GM12878 (cell line): Measurements from ENCODE around the gene NOP53. TPM values are rescaled to one million over a fixed set of nuclear protein-coding genes. Genes with fewer than 3 reads are reported as not detected.

Source experiments
- ATAC-seq: fragments of 200-7000 bp; cut with Tn5 transposase; 3 replicates; pipeline ENCODE4 v1.9.1; 2020; ENCODE audit warnings: mild to moderate bottlenecking, moderate library complexity
- BruUV-seq: library from RNA; stranded (reverse); fragments of 400-500 nt; replicated peaks from 2 replicates; lab custom pipeline; 2021; lab: Mats Ljungman, UMichigan
- CTCF ChIA-PET: fragments of 300-600 bp; sonication (Branson Sonifier 250); formaldehyde crosslinking; extraction: SDS; loops from one replicate; lab custom pipeline; 2021; ENCODE audit warnings: inconsistent platforms; lab: Yijun Ruan, JAX
- POLR2A ChIA-PET: fragments of 350-600 bp; formaldehyde crosslinking; extraction: SDS; loops from one replicate; lab custom pipeline; 2021; ENCODE audit warnings: inconsistent platforms; lab: Charles Lee
- RAD21 ChIA-PET: fragments of 300-600 bp; sonication (Branson Sonifier 250); formaldehyde crosslinking; loops from one replicate; lab custom pipeline; 2023; ENCODE audit warnings: antibody characterized with exemption; ENCODE audit not compliant: unreplicated experiment; lab: Charles Lee
- SMC1A ChIA-PET: fragments of 300-600 bp; sonication (Branson Sonifier 250); formaldehyde crosslinking; loops from one replicate; lab custom pipeline; 2023; ENCODE audit not compliant: unreplicated experiment, uncharacterized antibody; lab: Charles Lee
- DNase-seq: peaks from one replicate; pipeline ENCODE4 v3.0.0-alpha.2; 2011; ENCODE audit warnings: low read depth, low spot score
- FAIRE-seq: peaks from 3 replicates; lab custom pipeline; 2011; peaks lifted over from hg19 to GRCh38; lab: Jason Lieb, UNC
- H2AFZ ChIP-seq: 2 replicates; pipeline ENCODE4 v1.6.0; 2011; ENCODE audit warnings: low read depth, low read length, control low read depth; ENCODE audit not compliant: control insufficient read depth
- H3K27ac ChIP-seq: 2 replicates; pipeline ENCODE4 v1.5.1; 2011; ENCODE audit warnings: control low read depth; ENCODE audit not compliant: control insufficient read depth, insufficient read depth
- H3K27me3 ChIP-seq, 2 experiments: replicated peaks in 1 of 2; 2 replicates each; pipeline versions ENCODE4 v1.6.0 to v1.6.1; 2011; ENCODE audit warnings: low read length in 1 of 2; ENCODE audit not compliant: control insufficient read depth in 2 of 2, insufficient read depth in 2 of 2
- H3K36me3 ChIP-seq, 2 experiments: 2 replicates each; pipeline ENCODE4 v1.5.1; 2011; ENCODE audit warnings: low read length in 1 of 2; ENCODE audit not compliant: control insufficient read depth in 2 of 2, insufficient read depth in 2 of 2
- H3K4me1 ChIP-seq: 2 replicates; pipeline ENCODE4 v1.6.1; 2011; ENCODE audit warnings: mild to moderate bottlenecking, low read length, moderate library complexity, mixed read lengths; ENCODE audit not compliant: control insufficient read depth, insufficient read depth
- H3K4me2 ChIP-seq: 2 replicates; pipeline ENCODE4 v1.6.0; 2011; ENCODE audit warnings: control low read depth; ENCODE audit not compliant: control insufficient read depth, insufficient read depth
- H3K4me3 ChIP-seq: fragments of 200-600 bp; sonication (generic); 2 replicates; pipeline ENCODE4 v1.5.1; 2016
- H3K79me2 ChIP-seq: 2 replicates; pipeline ENCODE4 v1.6.0; 2011; ENCODE audit warnings: low read length; ENCODE audit not compliant: control insufficient read depth, insufficient read depth
- H3K9ac ChIP-seq: 2 replicates; pipeline ENCODE4 v1.8.0; 2011; ENCODE audit warnings: low read length, control low read depth, mixed read lengths; ENCODE audit not compliant: control insufficient read depth, insufficient read depth
- H3K9me3 ChIP-seq: replicated peaks from 3 replicates; pipeline ENCODE4 v1.5.1; 2011; ENCODE audit warnings: mild to moderate bottlenecking, low read length; ENCODE audit not compliant: control insufficient read depth, insufficient read depth
- H4K20me1 ChIP-seq: 2 replicates; pipeline ENCODE4 v1.6.0; 2011; ENCODE audit not compliant: control insufficient read depth, insufficient read depth
- CBX3 ChIP-seq: fragments of 200-600 bp; sonication (generic); IDR thresholded peaks from 2 replicates; pipeline ENCODE4 v1.6.1; 2016; ENCODE audit warnings: low read depth, borderline replicate concordance
- RAD21 ChIP-seq: IDR thresholded peaks from 2 replicates; pipeline ENCODE4 v1.6.1; 2011; ENCODE audit warnings: mild to moderate bottlenecking, low read depth, low read length, moderate library complexity; ENCODE audit not compliant: insufficient read depth
- SMC3 ChIP-seq: IDR thresholded peaks from 2 replicates; pipeline ENCODE4 v1.6.1; 2011; ENCODE audit warnings: low read length, improper control_type of control experiment, borderline replicate concordance
- WGBS: methylation state at CpG from one replicate; pipeline ENCODE4 v1.1.6; 2016; ENCODE audit warnings: low lambda C conversion rate; ENCODE audit not compliant: insufficient replicate concordance, insufficient coverage; ENCODE audit errors: missing lambda C conversion rate; 5-methylcytosine and 5-hydroxymethylcytosine counted together
- in situ Hi-C: fragments of 300-500 bp; cut with MboI; formaldehyde crosslinking; loops from 9 replicates; pipeline ENCODE4 v1.14.3; 2018; ENCODE audit warnings: mixed read lengths
- intact Hi-C: fragments of 100-400 bp; cut with micrococcal nuclease; formaldehyde crosslinking; loops from one replicate; pipeline ENCODE4 v1.14.2; 2022; ENCODE audit not compliant: unreplicated experiment
- polyA plus RNA-seq, 11 experiments: library from polyadenylated mRNA; depleted of rRNA in 4 of 11; unstranded in 6 of 11; stranded (reverse) in 5 of 11; fragments of >200 nt; fragmentation: Nextera tagmentation in 4 of 11; fragmentation: Illumina TruSeq in 1 of 11; extraction: Ambion mirVana in 4 of 11; extraction: Trizol in 1 of 11; gene quantifications; 1 replicate in 1 of 11; 2 replicates in 10 of 11; pipeline versions ENCODE4 v1.2.1 to v1.2.3, GENCODE V29; 2011 to 2016; ENCODE audit warnings: inconsistent platforms in 2 of 11, missing spikeins in 2 of 11, low read depth in 1 of 11
- total RNA-seq, 4 experiments: library from RNA; depleted of rRNA in 3 of 4; stranded (reverse); fragments of >200 nt in 3 of 4; fragmentation: Illumina TruSeq in 1 of 4; extraction: Trizol in 1 of 4; gene quantifications; 2 replicates each; pipeline versions ENCODE4 v1.2.1 to v1.2.3, GENCODE V29; 2013 to 2021
- TF ChIP-seq, protein P1 (sequence below), 3 experiments: IDR thresholded peaks in 2 of 3; conservative IDR thresholded peaks in 1 of 3; 2 replicates each; pipeline ENCODE4 v1.5.1; 2011; ENCODE audit warnings: low read depth in 3 of 3, low read length in 3 of 3, mild to moderate bottlenecking in 3 of 3, control low read depth in 2 of 3, moderate library complexity in 2 of 3, inconsistent platforms in 1 of 3, mixed read lengths in 1 of 3; ENCODE audit not compliant: control insufficient read depth in 2 of 3, insufficient read depth in 1 of 3; ENCODE audit errors: extremely low read depth in 1 of 3
- TF ChIP-seq, protein P2 (sequence below): fragments of 450-650 bp; IDR thresholded peaks from 2 replicates; pipeline ENCODE4 v1.6.1; 2017; ENCODE audit warnings: borderline replicate concordance

Gene NOP53
- total and polyA plus RNA-seq, 10 of the 15 experiments (the other 5 are each of a cell fraction or from before 2014, with no cell fraction given), result 6.0 to 386 (median 167) TPM

DNA sequence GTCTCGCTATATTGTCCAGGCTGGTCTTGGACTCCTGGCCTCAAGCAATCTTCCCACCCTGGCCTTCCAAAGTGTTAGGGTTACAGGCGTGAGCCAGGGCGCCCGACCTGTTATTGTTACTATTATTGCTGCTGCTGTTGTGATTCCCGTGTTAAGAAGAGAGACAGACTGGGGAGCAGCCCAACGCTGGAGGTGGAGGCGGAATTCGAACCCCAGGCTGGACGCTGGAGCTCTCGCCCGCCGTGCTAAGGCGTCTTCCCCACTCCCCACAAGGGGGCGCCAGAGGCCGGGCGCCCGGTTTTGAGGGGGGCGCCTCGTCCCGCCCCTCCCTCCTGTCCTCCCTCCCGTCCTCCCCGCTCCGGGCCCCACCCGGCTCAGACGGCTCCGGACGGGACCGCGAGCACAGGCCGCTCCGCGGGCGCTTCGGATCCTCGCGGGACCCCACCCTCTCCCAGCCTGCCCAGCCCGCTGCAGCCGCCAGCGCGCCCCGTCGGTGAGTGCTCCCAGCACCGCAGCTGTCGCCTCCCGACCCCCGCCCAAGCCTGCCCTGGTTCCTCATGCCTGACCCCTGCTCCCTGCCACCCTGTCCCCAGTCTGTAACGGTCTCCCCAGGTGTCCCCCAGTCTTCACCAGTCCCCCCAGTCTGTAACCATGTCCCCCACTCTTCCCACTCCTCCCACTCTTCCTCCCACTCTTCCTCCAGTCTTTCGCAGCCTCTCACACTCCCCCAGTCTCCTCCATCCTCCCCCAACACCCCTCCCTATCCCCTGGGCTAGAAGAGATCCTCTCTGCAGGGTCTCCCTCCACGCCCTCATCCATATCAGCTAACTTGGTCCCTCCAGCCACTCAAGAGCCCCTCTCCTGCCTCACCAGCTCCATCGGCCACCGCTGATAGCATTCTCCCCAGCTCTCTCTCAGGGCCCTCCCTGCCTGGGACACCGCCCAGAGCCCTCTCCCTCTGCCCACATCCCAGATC lies 32.0 kb upstream of the NOP53 start, which contains the start of gene EHD2:
TSS of gene EHD2 (plus strand) at position 377 of the 976 bp plus-strand sequence. CDS start 3,191 bp downstream, outside the sequence.
- no peak for FAIRE-seq
- intact Hi-C loops, result no loop called here
- no peak within 1 kb of the TSS for H3K4me3 ChIP-seq
- WGBS, result 6% methylated on average over 22 of the region's 52 CpGs
- RAD21 ChIA-PET, result interaction anchor here (0.6 to 1.9 kb wide), 6 partner anchors 13 to 277 kb away, joined by 3 to 4 read pairs (median 3); partner anchors contain the start of gene NOP53
- H3K36me3 ChIP-seq, result no peaks in the 10 kb centered on the region
- POLR2A ChIA-PET, result no interaction called here
- no peaks in the 10 kb centered on the region for H3K4me1 ChIP-seq
- no peak for DNase-seq
- SMC1A ChIA-PET, result no interaction called here
- CTCF ChIA-PET, result interaction anchor here (0.7 to 3.4 kb wide), 9 partner anchors 10 to 358 kb away, joined by 3 to 24 read pairs (median 4); partner anchors contain the start of gene NOP53
- no peaks in the 10 kb centered on the region for H4K20me1 ChIP-seq
- ATAC-seq, result peak; percentile 63
- no peaks in the 10 kb centered on the region; the same call in 2 of the 3 replicates for H3K9me3 ChIP-seq
- no peak within 1 kb of the TSS for H3K27ac ChIP-seq
- H3K9ac ChIP-seq, result no peak within 1 kb of the TSS
- no TSS peak for BruUV-seq
- in situ Hi-C loops, result no loop called here
- no peaks in the 10 kb centered on the region for H3K79me2 ChIP-seq
- H2AFZ ChIP-seq, result no peak within 1 kb of the TSS
- no peak within 1 kb of the TSS for H3K4me2 ChIP-seq
- H3K27me3 ChIP-seq, result no peaks in the 10 kb centered on the region
- TF ChIP-seq SMC3 (peak; percentile 44; the same call in 1 of the 2 replicates), CBX3 (no peak), RAD21 (peak; percentile 46)
- TF ChIP-seq, protein P1, sequence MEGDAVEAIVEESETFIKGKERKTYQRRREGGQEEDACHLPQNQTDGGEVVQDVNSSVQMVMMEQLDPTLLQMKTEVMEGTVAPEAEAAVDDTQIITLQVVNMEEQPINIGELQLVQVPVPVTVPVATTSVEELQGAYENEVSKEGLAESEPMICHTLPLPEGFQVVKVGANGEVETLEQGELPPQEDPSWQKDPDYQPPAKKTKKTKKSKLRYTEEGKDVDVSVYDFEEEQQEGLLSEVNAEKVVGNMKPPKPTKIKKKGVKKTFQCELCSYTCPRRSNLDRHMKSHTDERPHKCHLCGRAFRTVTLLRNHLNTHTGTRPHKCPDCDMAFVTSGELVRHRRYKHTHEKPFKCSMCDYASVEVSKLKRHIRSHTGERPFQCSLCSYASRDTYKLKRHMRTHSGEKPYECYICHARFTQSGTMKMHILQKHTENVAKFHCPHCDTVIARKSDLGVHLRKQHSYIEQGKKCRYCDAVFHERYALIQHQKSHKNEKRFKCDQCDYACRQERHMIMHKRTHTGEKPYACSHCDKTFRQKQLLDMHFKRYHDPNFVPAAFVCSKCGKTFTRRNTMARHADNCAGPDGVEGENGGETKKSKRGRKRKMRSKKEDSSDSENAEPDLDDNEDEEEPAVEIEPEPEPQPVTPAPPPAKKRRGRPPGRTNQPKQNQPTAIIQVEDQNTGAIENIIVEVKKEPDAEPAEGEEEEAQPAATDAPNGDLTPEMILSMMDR (IDR thresholded peaks at IDR 0.05 in 2 of 3, conservative IDR thresholded peaks at IDR 0.05 in 1 of 3; ENCODE audit: control insufficient read depth in 2 of 3, extremely low read depth in 1 of 3, insufficient read depth in 1 of 3, low read depth in 3 of 3, low read length in 3 of 3), result peak; percentile 43 to 75 (median 52)
- TF ChIP-seq, protein P2, sequence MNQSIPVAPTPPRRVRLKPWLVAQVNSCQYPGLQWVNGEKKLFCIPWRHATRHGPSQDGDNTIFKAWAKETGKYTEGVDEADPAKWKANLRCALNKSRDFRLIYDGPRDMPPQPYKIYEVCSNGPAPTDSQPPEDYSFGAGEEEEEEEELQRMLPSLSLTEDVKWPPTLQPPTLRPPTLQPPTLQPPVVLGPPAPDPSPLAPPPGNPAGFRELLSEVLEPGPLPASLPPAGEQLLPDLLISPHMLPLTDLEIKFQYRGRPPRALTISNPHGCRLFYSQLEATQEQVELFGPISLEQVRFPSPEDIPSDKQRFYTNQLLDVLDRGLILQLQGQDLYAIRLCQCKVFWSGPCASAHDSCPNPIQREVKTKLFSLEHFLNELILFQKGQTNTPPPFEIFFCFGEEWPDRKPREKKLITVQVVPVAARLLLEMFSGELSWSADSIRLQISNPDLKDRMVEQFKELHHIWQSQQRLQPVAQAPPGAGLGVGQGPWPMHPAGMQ, result no peak
